GM23248 (cell line): ENCODE measurements around the gene FAT1. TPM values are rescaled to one million over a fixed set of nuclear protein-coding genes. Genes with fewer than 3 reads are reported as not detected.

ENCODE experiments used
- DNase-seq: peaks from one replicate; pipeline ENCODE4 v3.0.0-alpha.2; 2015
- H2AFZ ChIP-seq: fragments of 200-600 bp; sonication (generic); 2 replicates; pipeline ENCODE4 v1.6.1; 2016; ENCODE audit warnings: antibody characterized with exemption
- H3F3A ChIP-seq: fragments of 200-600 bp; sonication (generic); 2 replicates; pipeline ENCODE4 v1.6.1; 2016; ENCODE audit warnings: mild to moderate bottlenecking, antibody characterized with exemption, mixed run types; ENCODE audit not compliant: insufficient read depth
- H3K27ac ChIP-seq: fragments of 200-600 bp; sonication (generic); 2 replicates; pipeline ENCODE4 v1.5.1; 2016; ENCODE audit warnings: mild to moderate bottlenecking
- H3K27me3 ChIP-seq: fragments of 200-600 bp; sonication (generic); replicated peaks from 2 replicates; pipeline ENCODE4 v1.6.1; 2016; ENCODE audit warnings: mild to moderate bottlenecking; ENCODE audit not compliant: insufficient read depth
- H3K36me3 ChIP-seq: fragments of 200-600 bp; sonication (generic); 2 replicates; pipeline ENCODE4 v1.6.1; 2016; ENCODE audit warnings: low read depth, mild to moderate bottlenecking
- H3K4me1 ChIP-seq: fragments of 200-600 bp; sonication (generic); 2 replicates; pipeline ENCODE4 v1.6.1; 2016; ENCODE audit warnings: mild to moderate bottlenecking; ENCODE audit not compliant: insufficient read depth
- H3K4me2 ChIP-seq: fragments of 200-600 bp; sonication (generic); one replicate; pipeline ENCODE4 v1.6.1; 2016; ENCODE audit warnings: mild to moderate bottlenecking; ENCODE audit not compliant: unreplicated experiment
- H3K4me3 ChIP-seq: fragments of 200-600 bp; sonication (generic); 2 replicates; pipeline ENCODE4 v1.5.1; 2016; ENCODE audit warnings: mild to moderate bottlenecking
- H3K79me2 ChIP-seq: fragments of 200-600 bp; sonication (generic); 2 replicates; pipeline ENCODE4 v1.6.1; 2016; ENCODE audit warnings: mild to moderate bottlenecking; ENCODE audit not compliant: insufficient read depth
- H3K9ac ChIP-seq: fragments of 200-600 bp; sonication (generic); 2 replicates; pipeline ENCODE4 v1.6.1; 2016; ENCODE audit warnings: mild to moderate bottlenecking
- H3K9me2 ChIP-seq: fragments of 200-600 bp; sonication (generic); 2 replicates; pipeline ENCODE4 v1.6.1; 2016; ENCODE audit warnings: mixed run types, mild to moderate bottlenecking, moderate library complexity; ENCODE audit not compliant: insufficient read depth
- H3K9me3 ChIP-seq: fragments of 200-600 bp; sonication (generic); one replicate; pipeline ENCODE4 v1.6.1; 2017; ENCODE audit warnings: low read depth
- H4K20me1 ChIP-seq: fragments of 200-600 bp; sonication (generic); 2 replicates; pipeline ENCODE4 v1.6.0; 2016; ENCODE audit not compliant: insufficient read depth
- EZH2 ChIP-seq: fragments of 200-600 bp; sonication (generic); IDR thresholded peaks from 2 replicates; pipeline ENCODE4 v1.6.1; 2018; ENCODE audit warnings: antibody characterized with exemption, mild to moderate bottlenecking; ENCODE audit not compliant: insufficient read depth, poor library complexity, severe bottlenecking
- EZH2phosphoT487 ChIP-seq: fragments of 200-600 bp; sonication (generic); IDR thresholded peaks from 2 replicates; pipeline ENCODE4 v1.6.1; 2018; ENCODE audit warnings: antibody characterized with exemption, moderate library complexity, mild to moderate bottlenecking, low read depth; ENCODE audit not compliant: insufficient read depth
- WGBS, 2 experiments: methylation state at CpG; one replicate each; pipeline ENCODE4 v1.1.6; 2015 to 2017; ENCODE audit warnings: low lambda C conversion rate in 2 of 2, low coverage in 1 of 2; ENCODE audit errors: missing lambda C conversion rate in 2 of 2; 5-methylcytosine and 5-hydroxymethylcytosine counted together
- in situ Hi-C: fragments of 300-500 bp; cut with MboI; formaldehyde crosslinking; loops from 2 replicates; pipeline ENCODE4 v1.15.0; 2020
- polyA plus RNA-seq: library from polyadenylated mRNA; unstranded; fragments of >200 nt; fragmentation: Nextera tagmentation; extraction: Ambion mirVana; gene quantifications from 2 replicates; pipeline ENCODE4 v1.2.1, GENCODE V29; 2016
- total RNA-seq: library from RNA; depleted of rRNA; stranded (reverse); fragments of >200 nt; shearing (Covaris generic); gene quantifications from 2 replicates; pipeline ENCODE4 v1.2.3, GENCODE V29; 2014

The FAT1 gene
- total and polyA plus RNA-seq, 2 experiments from 2014 or later, result 53.3 to 250 TPM

DNA sequence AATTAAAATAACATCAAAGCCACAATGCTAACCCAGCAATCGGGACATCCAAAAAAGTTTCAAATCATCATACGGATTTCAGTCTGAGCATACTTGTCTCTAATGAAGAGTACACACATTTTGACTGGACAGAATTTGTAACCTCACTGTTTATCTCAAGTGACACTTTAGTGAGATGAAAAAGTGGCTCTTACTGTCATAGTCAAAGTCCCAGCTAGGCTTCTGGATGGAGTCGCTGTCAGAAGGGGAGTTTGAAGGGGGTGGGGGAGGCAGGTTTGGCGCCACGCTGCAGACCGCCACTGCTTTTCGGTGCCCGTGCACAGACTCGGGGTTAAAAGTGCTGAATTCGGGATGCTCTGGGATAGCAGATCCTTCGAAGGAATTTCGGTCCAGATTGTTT, 127.3 kb downstream of the FAT1 start:
- H2AFZ ChIP-seq, result no peak overlapping the region
- H3K36me3 ChIP-seq, result peaks cover 60% of the 10 kb centered on the region
- H3K79me2 ChIP-seq, result 0 out of 2 replicates have a peak, but pooled peaks cover 9% of the 10 kb centered on the region
- H3K9me2 ChIP-seq, result no peaks in the 10 kb centered on the region
- no peak overlapping the region for H3K4me3 ChIP-seq
- H3K4me1 ChIP-seq, result no peaks in the 10 kb centered on the region
- H3K9ac ChIP-seq, result no peak overlapping the region
- no peak for DNase-seq
- H3K27ac ChIP-seq, result no peak overlapping the region
- H3K9me3 ChIP-seq, result no peaks in the 10 kb centered on the region
- no peaks in the 10 kb centered on the region for H3K27me3 ChIP-seq
- H3K4me2 ChIP-seq, result no peak overlapping the region
- in situ Hi-C loops, result no loop called here
- H3F3A ChIP-seq, result peaks cover 4% of the 10 kb centered on the region; the same call in 1 of the 2 replicates
- no peak for TF ChIP-seq EZH2phosphoT487
- TF ChIP-seq EZH2, result no peak
- H4K20me1 ChIP-seq, result no peaks in the 10 kb centered on the region
- WGBS, 2 experiments, result 97 to 99% methylated on average over 12 of the region's 12 CpGs

DNA sequence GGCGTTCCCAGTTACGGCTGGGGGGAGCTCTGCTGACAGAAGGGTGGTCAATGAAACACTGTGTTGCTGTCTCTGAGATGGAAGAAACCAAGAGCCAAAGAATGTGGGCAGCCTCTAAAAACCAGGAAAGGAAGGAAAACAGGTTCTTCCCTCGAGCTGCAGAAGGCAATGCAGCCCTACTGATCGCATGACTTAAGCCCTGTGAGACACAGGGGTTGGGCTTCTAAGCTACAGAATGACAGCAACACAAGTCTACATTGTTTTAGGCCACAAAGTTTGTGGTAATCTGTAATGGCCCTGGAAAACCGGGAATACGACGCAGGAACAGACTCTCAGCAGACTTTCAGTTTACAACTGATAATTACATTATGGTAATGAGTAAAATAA, 130.1 kb downstream of the FAT1 start:
- Histone ChIP-seq H3K79me2 (0 out of 2 replicates have a peak, but pooled peaks cover 16% of the 10 kb centered on the region), H3F3A (no peaks in the 10 kb centered on the region), H3K27me3 (no peaks in the 10 kb centered on the region), H3K4me3 (no peak overlapping the region), H2AFZ (no peak overlapping the region), H3K9me2 (no peaks in the 10 kb centered on the region), H3K36me3 (peaks cover 59% of the 10 kb centered on the region), H4K20me1 (no peaks in the 10 kb centered on the region), H3K9me3 (no peaks in the 10 kb centered on the region), H3K9ac (no peak overlapping the region), H3K4me1 (no peaks in the 10 kb centered on the region), H3K27ac (no peak overlapping the region), H3K4me2 (no peak overlapping the region)
- no peak for TF ChIP-seq EZH2phosphoT487
- TF ChIP-seq EZH2, result no peak
- DNase-seq, result no peak
- in situ Hi-C loops, result no loop called here
- WGBS, 2 experiments, result 83 to 87% methylated on average over 7 of the region's 7 CpGs

DNA sequence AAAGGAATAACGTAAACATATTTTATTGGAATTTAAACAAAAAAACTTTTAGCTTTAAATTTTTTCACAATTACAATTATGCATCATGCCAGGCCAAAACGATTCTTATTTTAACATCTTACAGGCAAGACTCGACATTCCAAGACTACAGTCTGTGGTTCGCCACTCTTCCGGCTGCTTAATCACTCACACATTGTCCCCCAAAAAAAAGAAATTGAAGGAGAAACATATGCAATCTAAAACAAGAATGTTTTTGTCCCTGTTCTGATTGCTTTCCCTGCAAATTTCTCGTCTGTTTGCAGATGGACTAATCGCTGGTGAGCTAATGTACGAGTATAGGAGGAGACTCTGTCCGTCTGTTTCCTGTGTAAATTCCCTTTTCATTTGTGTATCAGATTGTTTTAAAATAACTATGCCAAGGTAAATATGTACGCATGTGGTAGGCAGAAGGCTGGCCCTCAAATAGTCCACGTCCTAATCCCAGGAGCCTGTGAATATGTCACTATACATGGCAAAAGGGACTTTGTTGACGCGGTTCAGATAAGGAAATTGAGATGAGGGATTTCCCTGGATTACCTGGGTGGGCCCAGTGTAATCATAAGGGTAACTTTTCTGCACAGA, 130.6 kb downstream of the FAT1 start:
- Histone ChIP-seq H3K27ac (no peak overlapping the region), H3K79me2 (0 out of 2 replicates have a peak, but pooled peaks cover 15% of the 10 kb centered on the region)
- in situ Hi-C loops, result no loop called here

DNA sequence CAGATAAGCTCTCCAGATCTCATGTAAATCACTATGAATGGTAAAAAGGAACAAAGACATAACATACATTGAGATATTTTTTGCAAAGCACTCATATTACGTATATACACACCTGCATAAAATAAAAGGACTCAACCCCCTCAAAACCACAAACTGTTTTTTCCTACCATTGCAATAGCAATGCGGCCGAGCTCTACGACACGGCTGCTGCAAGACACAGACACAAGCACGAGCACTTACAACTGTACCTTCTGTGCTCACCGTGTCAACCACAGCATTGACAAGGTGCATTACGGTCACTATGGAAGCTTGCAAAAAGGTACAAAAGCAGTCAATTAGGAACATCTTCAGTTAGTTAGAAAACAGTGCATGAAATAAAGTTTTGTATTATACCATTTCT, 131.2 kb downstream of the FAT1 start:
- TF ChIP-seq EZH2, result no peak
- no peak for TF ChIP-seq EZH2phosphoT487
- H3K4me3 ChIP-seq, result no peak overlapping the region
- H3K36me3 ChIP-seq, result peaks cover 59% of the 10 kb centered on the region
- 0 out of 2 replicates have a peak, but pooled peaks cover 6% of the 10 kb centered on the region for H3F3A ChIP-seq
- 96 to 97% methylated on average over 8 of the region's 8 CpGs for WGBS, 2 experiments
- no peaks in the 10 kb centered on the region for H3K9me3 ChIP-seq
- no peak for DNase-seq
- H3K4me1 ChIP-seq, result no peaks in the 10 kb centered on the region
- no peaks in the 10 kb centered on the region for H3K9me2 ChIP-seq
- H3K27me3 ChIP-seq, result no peaks in the 10 kb centered on the region
- H3K79me2 ChIP-seq, result 0 out of 2 replicates have a peak, but pooled peaks cover 9% of the 10 kb centered on the region
- in situ Hi-C loops, result no loop called here
- H3K4me2 ChIP-seq, result no peak overlapping the region
- no peak overlapping the region for H3K9ac ChIP-seq
- H4K20me1 ChIP-seq, result no peaks in the 10 kb centered on the region
- H3K27ac ChIP-seq, result no peak overlapping the region
- H2AFZ ChIP-seq, result no peak overlapping the region

More for the DNA sequence above, 130.6 kb downstream of the FAT1 start:
- Histone ChIP-seq H3F3A (0 out of 2 replicates have a peak, but pooled peaks cover 2% of the 10 kb centered on the region), H3K4me2 (no peak overlapping the region), H4K20me1 (no peaks in the 10 kb centered on the region), H3K27me3 (no peaks in the 10 kb centered on the region), H3K4me1 (no peaks in the 10 kb centered on the region), H3K9me3 (no peaks in the 10 kb centered on the region), H3K36me3 (peaks cover 60% of the 10 kb centered on the region), H2AFZ (no peak overlapping the region), H3K9ac (no peak overlapping the region), H3K4me3 (no peak overlapping the region), H3K9me2 (no peaks in the 10 kb centered on the region)
- 73 to 75% methylated on average over 13 of the region's 13 CpGs for WGBS, 2 experiments
- no peak for TF ChIP-seq EZH2
- TF ChIP-seq EZH2phosphoT487, result no peak
- no peak for DNase-seq
